Pancreas (tissue), 10 donors: ENCODE results near the gene ISL2. TPM values are rescaled to one million over a fixed set of nuclear protein-coding genes. Genes with fewer than 3 reads are reported as not detected.

Experiments used
- ATAC-seq, 4 donors: fragments of 200-7000 bp; cut with Tn5 transposase; one replicate each; pipeline versions ENCODE4 v1.8.0 to v1.9.1; 2020; ENCODE audit warnings: mild to moderate bottlenecking in 4 of 4, moderate library complexity in 4 of 4
- DNase-seq, 6 donors: peaks; one replicate each; pipeline ENCODE4 v3.0.0-alpha.2; 2020
- FAIRE-seq: peaks from 2 replicates; lab custom pipeline; 2012; peaks lifted over from hg19 to GRCh38; lab: Jason Lieb, UNC
- H3K27ac ChIP-seq, 4 donors: fragments of 200-600 bp; sonication (generic); 1 replicate in 3 of 4; 2 replicates in 1 of 4; pipeline versions ENCODE4 v1.5.0 to v1.8.0; 2020
- H3K27me3 ChIP-seq, 4 donors: fragments of 200-600 bp; one replicate each; pipeline ENCODE4 v1.8.0; 2021
- H3K36me3 ChIP-seq, 3 donors: fragments of 200-600 bp; sonication (generic) in 1 of 3; one replicate each; pipeline versions ENCODE4 v1.5.0 to v1.8.0; 2020 to 2021
- H3K4me1 ChIP-seq, 3 donors: fragments of 200-600 bp; one replicate each; pipeline ENCODE4 v1.8.0; 2021
- H3K4me3 ChIP-seq, 4 donors: fragments of 200-600 bp; sonication (generic) in 2 of 4; one replicate each; pipeline versions ENCODE4 v1.5.0 to v1.8.0; 2020 to 2021
- H3K9me3 ChIP-seq, 4 donors: fragments of 200-600 bp; one replicate each; pipeline ENCODE4 v1.8.0; 2021
- CTCF ChIP-seq, 4 donors: fragments of 200-600 bp; sonication (generic) in 3 of 4; IDR thresholded peaks; one replicate each; pipeline versions ENCODE4 v1.5.0 to v1.8.0; 2021; ENCODE audit warnings: antibody characterized with exemption in 4 of 4
- WGBS, 2 donors: extraction: QIAGEN DNeasy Blood & Tissue Kit; methylation state at CpG; one replicate each; pipeline ENCODE4 v1.1.7; 2013; 5-methylcytosine and 5-hydroxymethylcytosine counted together
- intact Hi-C, 3 donors: fragments of 100-400 bp; cut with DNase I; formaldehyde crosslinking; loops; one replicate each; pipeline versions ENCODE4 v1.11.1 to v1.14.2; 2022
- polyA plus RNA-seq, 2 donors: library from polyadenylated mRNA; stranded (reverse); fragments of 200-250 nt; gene quantifications; one replicate each; pipeline ENCODE4 v1.2.3, GENCODE V29; 2013
- total RNA-seq, 6 donors: library from RNA; stranded (reverse); fragmentation: NEBNext Ultra II Directional in 4 of 6; extraction: Animal tissue kit (Norgen Biotek cat#: 25700) in 4 of 6; gene quantifications; one replicate each; pipeline versions ENCODE4 v1.2.1 to v1.2.4, GENCODE V29; 2021 to 2023
- donor health status: healthy with polysubstance abuse.
- donor health status: DM: no; HTN: no; CAD: no; lungs with moderate emphysema.
- donor health status: DM: no; HTN: no; CAD: no.
- donor health status: control.
- donor health status: control.
- donor health status: Bipolar disorder and iron deficiency.
- donor health status: DM: yes; HTN: yes; CAD: no.
- donor health status: DM: no; HTN: no; CAD: no.
- donor health status: DM: no; HTN: no; CAD: no.
- donor health status: DM: yes; HTN: yes; CAD: no.

Gene ISL2
- total and polyA plus RNA-seq, 8 donors = 0.11 to 0.41 (median 0.16) TPM; not detected in 5

GRCh38 chr15:76339305-76340197, 3.0 kb downstream of the ISL2 start:
- no peak for DNase-seq
- Histone ChIP-seq H3K36me3 (no peaks in the 10 kb centered on the region), H3K27ac (no peak overlapping the region), H3K4me3 (peak overlapping the region in 3 of 4 donors; percentile 15 to 45 (median 37)), H3K4me1 (peaks cover 0 to 36% (median 0%) of the 10 kb centered on the region in 3 donors), H3K27me3 (peaks cover 14 to 74% (median 25%) of the 10 kb centered on the region in 4 donors), H3K9me3 (no peaks in the 10 kb centered on the region)
- peak in 1 of 4 donors; percentile 16 for ATAC-seq
- intact Hi-C loops = no loop called here
- WGBS, 2 donors = 15 to 24% methylated on average over 48 of the region's 48 CpGs
- TF ChIP-seq CTCF (IDR thresholded peaks at IDR 0.05) = no peak
- FAIRE-seq = no peak

GRCh38 chr15:76340198-76340802, 3.7 kb downstream of the ISL2 start:
- WGBS, 2 donors = 3 to 5% methylated on average over 53 of the region's 53 CpGs
- ATAC-seq = peak; percentile 32 to 47 (median 34)
- DNase-seq = peak in 4 of 6 donors; percentile 24 to 80 (median 50)
- peaks cover 18 to 74% (median 31%) of the 10 kb centered on the region in 4 donors for H3K27me3 ChIP-seq
- H3K9me3 ChIP-seq = no peaks in the 10 kb centered on the region
- peak overlapping the region; percentile 14 to 45 (median 26) for H3K4me3 ChIP-seq
- intact Hi-C loops = no loop called here
- no peak overlapping the region for H3K27ac ChIP-seq
- FAIRE-seq = no peak
- TF ChIP-seq CTCF (IDR thresholded peaks at IDR 0.05) = no peak
- H3K36me3 ChIP-seq = no peaks in the 10 kb centered on the region
- peaks cover 0 to 36% (median 0%) of the 10 kb centered on the region in 3 donors for H3K4me1 ChIP-seq

GRCh38 chr15:76340803-76341365, 4.3 kb downstream of the ISL2 start:
- Histone ChIP-seq H3K27ac (no peak overlapping the region), H3K4me1 (peaks cover 0 to 36% (median 0%) of the 10 kb centered on the region in 3 donors), H3K4me3 (peak overlapping the region in 3 of 4 donors; percentile 14 to 45 (median 37)), H3K9me3 (no peaks in the 10 kb centered on the region), H3K36me3 (no peaks in the 10 kb centered on the region), H3K27me3 (peaks cover 18 to 77% (median 31%) of the 10 kb centered on the region in 4 donors)
- no peak for FAIRE-seq
- intact Hi-C loops = no loop called here
- no peak for TF ChIP-seq CTCF (IDR thresholded peaks at IDR 0.05)
- DNase-seq = peak in 5 of 6 donors; percentile 29 to 86 (median 51)
- ATAC-seq = peak; percentile 68 to 77 (median 72)
- 4 to 9% methylated on average over 33 to 35 of the region's 35 CpGs for whole genome bisulfite sequencing, 2 donors

- peaks cover 18 to 80% (median 28%) of the 10 kb centered on the region in 4 donors for H3K27me3 ChIP-seq
- DNase-seq = peak in 4 of 6 donors; percentile 24 to 80 (median 48)
- peak; percentile 30 to 41 (median 36) for ATAC-seq
- peaks cover 0 to 36% (median 0%) of the 10 kb centered on the region in 3 donors for H3K4me1 ChIP-seq
- no peak for TF ChIP-seq CTCF (IDR thresholded peaks at IDR 0.05)
- no peak for FAIRE-seq
- H3K27ac ChIP-seq = no peak overlapping the region
- H3K36me3 ChIP-seq = no peaks in the 10 kb centered on the region
- peak overlapping the region in 2 of 4 donors; percentile 37 to 45 for H3K4me3 ChIP-seq
- intact Hi-C loops = no loop called here
- WGBS, 2 donors = 6 to 9% methylated on average over 42 of the region's 42 CpGs
- no peaks in the 10 kb centered on the region for H3K9me3 ChIP-seq
Observed at GRCh38 chr15:76341366-76342057, 4.9 kb downstream of the ISL2 start.
